ENCODE measurements around the gene PRSS38. TPM values are rescaled to one million over a fixed set of nuclear protein-coding genes. Genes with fewer than 3 reads are reported as not detected.

Gene PRSS38
- total RNA-seq, 1 experiment from 2014 or later, result not detected

DNA sequence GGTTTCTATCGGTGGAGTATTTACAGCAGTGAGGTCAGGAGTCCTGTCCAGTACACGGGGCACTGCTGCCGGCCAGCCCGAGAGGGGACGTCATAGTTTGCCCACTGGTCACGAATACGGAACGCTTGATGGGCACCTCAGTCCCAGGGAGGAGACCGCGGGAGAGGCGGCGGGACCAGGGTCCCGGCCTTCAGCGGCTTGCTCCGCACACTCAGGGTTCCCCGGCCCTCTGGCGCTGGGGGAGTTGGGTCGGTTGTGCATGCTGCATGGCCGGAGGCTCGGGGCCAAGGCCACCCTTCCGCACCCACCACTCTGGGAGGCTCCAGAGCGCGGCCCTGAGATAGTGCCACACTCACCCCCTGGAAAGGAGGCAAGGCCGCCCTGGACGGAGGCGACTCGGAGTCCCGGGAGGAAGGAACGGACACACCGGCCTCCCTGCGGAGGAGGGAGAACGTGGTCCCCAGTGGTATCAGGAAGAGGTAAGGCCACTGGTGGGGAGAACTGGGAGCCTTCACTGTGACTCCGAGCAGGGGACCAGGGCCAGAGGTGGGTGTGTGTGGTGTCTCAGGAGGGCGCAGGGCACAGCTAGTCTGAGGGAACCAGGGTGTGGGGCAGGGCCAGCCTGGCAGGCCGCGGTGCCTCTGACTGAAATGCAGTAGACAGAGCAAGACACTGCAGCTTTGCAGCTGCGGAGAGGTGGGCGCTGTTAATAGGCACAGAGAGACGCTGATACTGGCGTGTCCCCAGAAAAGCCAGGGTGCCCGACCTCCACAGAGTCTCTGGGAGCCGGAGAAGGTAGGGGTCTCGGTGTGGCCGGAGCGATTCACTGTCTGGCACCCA, 28.6 kb upstream of the PRSS38 start:
- DNase-seq (ENCODE audit: unreplicated experiment), result no peak
- BruUV-seq (replicated peaks), result no TSS peak
- Mint-ChIP-seq H3K4me3 (ENCODE audit: unreplicated experiment) (peak overlapping the region; percentile 71), H3K36me3 (ENCODE audit: insufficient read depth, unreplicated experiment) (peaks cover 13% of the 10 kb centered on the region), H3K4me1 (ENCODE audit: insufficient read depth, unreplicated experiment) (peaks cover 5% of the 10 kb centered on the region), H3K27ac (ENCODE audit: low read depth, unreplicated experiment) (peak overlapping the region; percentile 49), H3K9me3 (ENCODE audit: unreplicated experiment) (no peaks in the 10 kb centered on the region), H3K27me3 (ENCODE audit: insufficient read depth, unreplicated experiment) (no peaks in the 10 kb centered on the region)
- TF ChIP-seq, protein P1, sequence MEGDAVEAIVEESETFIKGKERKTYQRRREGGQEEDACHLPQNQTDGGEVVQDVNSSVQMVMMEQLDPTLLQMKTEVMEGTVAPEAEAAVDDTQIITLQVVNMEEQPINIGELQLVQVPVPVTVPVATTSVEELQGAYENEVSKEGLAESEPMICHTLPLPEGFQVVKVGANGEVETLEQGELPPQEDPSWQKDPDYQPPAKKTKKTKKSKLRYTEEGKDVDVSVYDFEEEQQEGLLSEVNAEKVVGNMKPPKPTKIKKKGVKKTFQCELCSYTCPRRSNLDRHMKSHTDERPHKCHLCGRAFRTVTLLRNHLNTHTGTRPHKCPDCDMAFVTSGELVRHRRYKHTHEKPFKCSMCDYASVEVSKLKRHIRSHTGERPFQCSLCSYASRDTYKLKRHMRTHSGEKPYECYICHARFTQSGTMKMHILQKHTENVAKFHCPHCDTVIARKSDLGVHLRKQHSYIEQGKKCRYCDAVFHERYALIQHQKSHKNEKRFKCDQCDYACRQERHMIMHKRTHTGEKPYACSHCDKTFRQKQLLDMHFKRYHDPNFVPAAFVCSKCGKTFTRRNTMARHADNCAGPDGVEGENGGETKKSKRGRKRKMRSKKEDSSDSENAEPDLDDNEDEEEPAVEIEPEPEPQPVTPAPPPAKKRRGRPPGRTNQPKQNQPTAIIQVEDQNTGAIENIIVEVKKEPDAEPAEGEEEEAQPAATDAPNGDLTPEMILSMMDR (IDR thresholded peaks at IDR 0.05; ENCODE audit: unreplicated experiment), result no peak
- CTCF ChIA-PET, result interaction anchor here (1.7 to 3.4 kb wide), 2 partner anchors 23 to 28 kb away, joined by 7 to 13 read pairs; no protein-coding TSS in a partner anchor
- POLR2A ChIA-PET, result interaction anchor here (0.6 to 2.7 kb wide), 9 partner anchors 9 to 295 kb away, joined by 3 to 16 read pairs (median 3); partner anchors contain the start of gene ARF1
- intact Hi-C loops (cut with micrococcal nuclease), result no loop called here

DNA sequence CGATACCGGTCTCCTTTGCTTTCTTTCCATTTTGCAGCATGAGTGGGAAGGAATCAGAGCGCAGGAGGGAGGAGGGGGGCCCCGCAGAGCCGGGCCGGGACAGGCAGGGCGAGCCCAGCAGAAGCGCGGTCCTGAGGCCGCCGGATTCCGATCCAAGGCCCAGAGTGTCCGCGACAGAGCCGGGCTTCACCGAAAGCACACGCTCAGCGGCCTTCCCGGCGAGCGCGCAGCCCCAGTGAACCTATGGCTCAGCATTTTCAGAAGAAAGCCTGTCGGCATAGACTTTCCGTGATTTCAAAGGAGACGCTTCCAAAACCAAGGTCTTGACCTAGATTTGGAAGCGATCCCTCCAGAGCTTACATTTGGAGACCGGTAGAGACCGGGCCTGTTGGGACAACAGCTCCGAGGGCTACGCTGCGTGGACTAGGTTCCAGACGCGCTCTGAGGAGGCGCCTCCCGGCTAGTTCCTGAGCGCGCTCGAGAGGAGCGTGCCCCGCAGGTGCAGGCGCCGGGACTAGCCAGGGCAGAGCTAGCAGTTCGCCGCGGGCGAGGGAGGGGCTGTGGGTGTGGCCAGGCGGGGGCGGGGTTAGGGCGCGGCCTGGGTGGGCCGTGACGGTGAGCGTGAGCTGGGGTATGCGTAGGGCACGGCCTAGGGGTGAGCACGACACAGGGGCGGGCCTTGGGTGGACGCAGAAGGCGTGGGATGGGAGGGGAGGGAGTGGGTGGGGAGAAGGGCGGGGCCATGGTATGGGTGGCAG, 27.8 kb upstream of the PRSS38 start:
- intact Hi-C loops (cut with micrococcal nuclease), result loop anchor here (1.0 kb wide), 2 partner anchors 18 to 159 kb away; no protein-coding TSS in a partner anchor
- BruUV-seq (replicated peaks), result no TSS peak
- peak; percentile 97 for DNase-seq (ENCODE audit: unreplicated experiment)
- POLR2A ChIA-PET, result interaction anchor here (0.5 to 2.7 kb wide), 17 partner anchors 9 to 295 kb away, joined by 3 to 16 read pairs (median 4); partner anchors contain the start of genes ARF1 and JMJD4
- peak overlapping the region; percentile 71 for H3K4me3 Mint-ChIP-seq (ENCODE audit: unreplicated experiment)
- H3K27ac Mint-ChIP-seq (ENCODE audit: low read depth, unreplicated experiment), result peak overlapping the region; percentile 49
- H3K9me3 Mint-ChIP-seq (ENCODE audit: unreplicated experiment), result no peaks in the 10 kb centered on the region
- CTCF ChIA-PET, result interaction anchor here (0.6 to 3.4 kb wide), 5 partner anchors 12 to 29 kb away, joined by 3 to 13 read pairs (median 3); no protein-coding TSS in a partner anchor
- H3K36me3 Mint-ChIP-seq (ENCODE audit: insufficient read depth, unreplicated experiment), result peaks cover 8% of the 10 kb centered on the region
- no peaks in the 10 kb centered on the region for H3K27me3 Mint-ChIP-seq (ENCODE audit: insufficient read depth, unreplicated experiment)
- TF ChIP-seq, protein P1 (IDR thresholded peaks at IDR 0.05; ENCODE audit: unreplicated experiment), result no peak
- H3K4me1 Mint-ChIP-seq (ENCODE audit: insufficient read depth, unreplicated experiment), result peaks cover 5% of the 10 kb centered on the region

DNA sequence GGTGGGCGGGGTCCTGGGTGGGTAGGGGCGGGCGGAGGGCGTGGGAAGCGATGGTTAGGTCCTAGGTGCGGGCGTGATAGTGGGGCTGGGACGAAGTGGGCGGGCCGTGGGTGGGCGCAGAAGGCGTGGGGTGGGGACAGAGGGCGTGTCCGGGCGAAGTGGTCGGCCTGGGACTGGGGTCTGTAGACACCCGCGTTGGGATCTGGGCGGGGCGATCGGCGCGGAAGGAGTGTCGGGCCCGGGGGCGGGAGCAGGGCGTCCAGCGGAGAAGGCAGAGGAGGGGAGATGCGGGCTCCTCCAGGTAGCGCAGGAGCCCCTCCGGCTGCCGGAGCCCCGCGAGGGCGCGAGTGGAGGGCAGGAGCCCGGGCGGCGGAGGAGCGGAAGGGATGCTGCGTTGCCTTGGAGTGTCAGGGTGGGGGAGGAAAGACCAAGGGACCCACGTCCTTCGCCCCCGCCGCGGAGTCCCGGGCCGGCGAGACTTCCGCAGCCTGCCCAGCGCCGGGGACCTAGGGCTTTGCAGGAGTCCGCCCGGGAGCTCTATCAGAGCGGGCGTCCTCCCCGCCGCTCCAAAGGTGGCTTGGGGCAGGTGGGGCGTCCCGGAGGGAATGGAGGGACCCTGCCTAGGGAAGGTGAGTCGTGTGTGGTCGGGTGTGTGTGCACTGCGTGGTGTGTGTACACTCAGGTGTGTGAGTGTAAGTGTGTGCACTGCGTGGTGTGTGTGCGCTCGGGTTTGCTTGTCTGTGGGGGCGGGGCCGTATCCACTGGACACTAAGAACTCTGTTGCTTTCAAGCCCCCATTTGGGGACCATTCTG, 27.0 kb upstream of the PRSS38 start:
- H3K4me1 Mint-ChIP-seq (ENCODE audit: insufficient read depth, unreplicated experiment), result peaks cover 5% of the 10 kb centered on the region
- DNase-seq (ENCODE audit: unreplicated experiment), result no peak
- H3K36me3 Mint-ChIP-seq (ENCODE audit: insufficient read depth, unreplicated experiment), result peaks cover 8% of the 10 kb centered on the region
- BruUV-seq (replicated peaks), result no TSS peak
- intact Hi-C loops (cut with micrococcal nuclease), result loop anchor here (1.0 kb wide), 2 partner anchors 17 to 158 kb away; no protein-coding TSS in a partner anchor
- CTCF ChIA-PET, result interaction anchor here (0.7 to 3.4 kb wide), 6 partner anchors 13 to 308 kb away, joined by 3 to 13 read pairs (median 4); no protein-coding TSS in a partner anchor
- H3K4me3 Mint-ChIP-seq (ENCODE audit: unreplicated experiment), result peak overlapping the region; percentile 71
- POLR2A ChIA-PET, result interaction anchor here (0.9 to 2.7 kb wide), 13 partner anchors 12 to 294 kb away, joined by 3 to 16 read pairs (median 5); partner anchors contain the start of genes ARF1 and JMJD4
- H3K9me3 Mint-ChIP-seq (ENCODE audit: unreplicated experiment), result no peaks in the 10 kb centered on the region
- no peaks in the 10 kb centered on the region for H3K27me3 Mint-ChIP-seq (ENCODE audit: insufficient read depth, unreplicated experiment)
- peak overlapping the region; percentile 49 for H3K27ac Mint-ChIP-seq (ENCODE audit: low read depth, unreplicated experiment)
- TF ChIP-seq, protein P1 (IDR thresholded peaks at IDR 0.05; ENCODE audit: unreplicated experiment), result no peak
